OCI-LY7 (cell line): ENCODE measurements around the gene ACKR1. TPM values are rescaled to one million over a fixed set of nuclear protein-coding genes. Genes with fewer than 3 reads are reported as not detected.

ENCODE experiments used
- BruUV-seq: library from RNA; stranded (reverse); fragments of 400-500 nt; replicated peaks from 2 replicates; lab custom pipeline; 2021; lab: Mats Ljungman, UMichigan
- CTCF ChIA-PET: fragments of 300-600 bp; sonication (Branson Sonifier 250); formaldehyde crosslinking; loops from one replicate; lab custom pipeline; 2022; ENCODE audit warnings: antibody characterized with exemption; ENCODE audit not compliant: unreplicated experiment; lab: Charles Lee
- POLR2A ChIA-PET: fragments of 300-600 bp; sonication (Branson Sonifier 250); formaldehyde crosslinking; loops from one replicate; lab custom pipeline; 2022; ENCODE audit warnings: antibody characterized with exemption; lab: Charles Lee
- DNase-seq: peaks from one replicate; pipeline ENCODE4 v3.0.0-alpha.2; 2015; ENCODE audit warnings: low spot score
- H2AFZ ChIP-seq: fragments of 200-600 bp; sonication (generic), shearing (Covaris generic); 2 replicates; pipeline ENCODE4 v1.6.1; 2014; ENCODE audit warnings: mild to moderate bottlenecking, antibody characterized with exemption, low read length, moderate library complexity
- H3K27ac ChIP-seq: fragments of 200-600 bp; sonication (generic); 2 replicates; pipeline ENCODE4 v1.5.1; 2014; ENCODE audit warnings: mixed run types, low read depth, mild to moderate bottlenecking, moderate library complexity, low read length, inconsistent platforms; ENCODE audit not compliant: poor library complexity, severe bottlenecking
- H3K36me3 ChIP-seq: fragments of 200-600 bp; sonication (generic); 2 replicates; pipeline ENCODE4 v1.6.1; 2014; ENCODE audit warnings: mild to moderate bottlenecking, antibody characterized with exemption, low read length, moderate library complexity, mixed read lengths; ENCODE audit not compliant: insufficient read depth
- H3K4me1 ChIP-seq: fragments of 200-600 bp; sonication (generic); 2 replicates; pipeline ENCODE4 v1.5.1; 2014; ENCODE audit warnings: mild to moderate bottlenecking, low read length; ENCODE audit not compliant: insufficient read depth, poor library complexity, severe bottlenecking
- H3K4me2 ChIP-seq: fragments of 200-600 bp; sonication (generic); 2 replicates; pipeline ENCODE4 v1.6.1; 2014; ENCODE audit warnings: mild to moderate bottlenecking, low read length
- H3K4me3 ChIP-seq: fragments of 200-600 bp; sonication (generic); 2 replicates; pipeline ENCODE4 v1.5.1; 2014; ENCODE audit warnings: mild to moderate bottlenecking, low read depth, low read length; ENCODE audit not compliant: poor library complexity, severe bottlenecking
- H3K79me2 ChIP-seq: fragments of 200-600 bp; sonication (generic); 2 replicates; pipeline ENCODE4 v1.6.1; 2016; ENCODE audit warnings: low read depth, mild to moderate bottlenecking, low read length, moderate library complexity, mixed read lengths; ENCODE audit not compliant: insufficient read depth
- H3K9me2 ChIP-seq: fragments of 200-600 bp; sonication (generic); 2 replicates; pipeline ENCODE4 v1.6.1; 2016; ENCODE audit warnings: mild to moderate bottlenecking, low read length, mixed read lengths; ENCODE audit not compliant: insufficient read depth
- H3K9me3 ChIP-seq: fragments of 200-600 bp; sonication (generic); 2 replicates; pipeline ENCODE4 v1.6.1; 2014; ENCODE audit warnings: mild to moderate bottlenecking, mixed run types, low read length, mixed read lengths
- H4K20me1 ChIP-seq: fragments of 200-600 bp; sonication (generic); 2 replicates; pipeline ENCODE4 v1.6.1; 2014; ENCODE audit warnings: mild to moderate bottlenecking, antibody characterized with exemption, low read length, moderate library complexity, mixed read lengths; ENCODE audit not compliant: insufficient read depth
- EZH2phosphoT487 ChIP-seq: fragments of 200-600 bp; sonication (generic); IDR thresholded peaks from 2 replicates; pipeline ENCODE4 v1.6.1; 2018; ENCODE audit warnings: low read depth, borderline replicate concordance, mild to moderate bottlenecking, mixed run types, antibody characterized with exemption, low read length, moderate library complexity, mixed read lengths
- intact Hi-C: fragments of 100-400 bp; cut with micrococcal nuclease; formaldehyde crosslinking; loops from one replicate; pipeline ENCODE4 v1.10.0; 2022; ENCODE audit not compliant: unreplicated experiment
- total RNA-seq, 2 experiments: library from RNA; depleted of rRNA in 1 of 2; stranded (reverse); fragments of >200 nt in 1 of 2; shearing (Covaris generic) in 1 of 2; gene quantifications; 2 replicates each; pipeline ENCODE4 v1.2.3, GENCODE V29; 2014 to 2022
- TF ChIP-seq, protein P1 (sequence below): fragments of 200-600 bp; sonication (generic); conservative IDR thresholded peaks from 2 replicates; pipeline ENCODE4 v1.5.1; 2014; ENCODE audit warnings: mild to moderate bottlenecking, antibody characterized with exemption, low read length, moderate library complexity, mixed read lengths

ACKR1 gene
- total RNA-seq, 2 experiments from 2014 or later: not detected

GRCh38 chr1:159209061-159209460, 4.4 kb downstream of the ACKR1 start:
- H3K4me1 ChIP-seq: no peaks in the 10 kb centered on the region
- no peak for DNase-seq
- H2AFZ ChIP-seq: no peak overlapping the region
- BruUV-seq: no TSS peak
- H3K9me3 ChIP-seq: no peaks in the 10 kb centered on the region
- no peaks in the 10 kb centered on the region for H3K36me3 ChIP-seq
- intact Hi-C loops: no loop called here
- POLR2A ChIA-PET: no interaction called here
- no peak overlapping the region for H3K27ac ChIP-seq
- H3K9me2 ChIP-seq: no peaks in the 10 kb centered on the region
- H3K4me2 ChIP-seq: no peak overlapping the region
- TF ChIP-seq EZH2phosphoT487: no peak
- TF ChIP-seq, protein P1, sequence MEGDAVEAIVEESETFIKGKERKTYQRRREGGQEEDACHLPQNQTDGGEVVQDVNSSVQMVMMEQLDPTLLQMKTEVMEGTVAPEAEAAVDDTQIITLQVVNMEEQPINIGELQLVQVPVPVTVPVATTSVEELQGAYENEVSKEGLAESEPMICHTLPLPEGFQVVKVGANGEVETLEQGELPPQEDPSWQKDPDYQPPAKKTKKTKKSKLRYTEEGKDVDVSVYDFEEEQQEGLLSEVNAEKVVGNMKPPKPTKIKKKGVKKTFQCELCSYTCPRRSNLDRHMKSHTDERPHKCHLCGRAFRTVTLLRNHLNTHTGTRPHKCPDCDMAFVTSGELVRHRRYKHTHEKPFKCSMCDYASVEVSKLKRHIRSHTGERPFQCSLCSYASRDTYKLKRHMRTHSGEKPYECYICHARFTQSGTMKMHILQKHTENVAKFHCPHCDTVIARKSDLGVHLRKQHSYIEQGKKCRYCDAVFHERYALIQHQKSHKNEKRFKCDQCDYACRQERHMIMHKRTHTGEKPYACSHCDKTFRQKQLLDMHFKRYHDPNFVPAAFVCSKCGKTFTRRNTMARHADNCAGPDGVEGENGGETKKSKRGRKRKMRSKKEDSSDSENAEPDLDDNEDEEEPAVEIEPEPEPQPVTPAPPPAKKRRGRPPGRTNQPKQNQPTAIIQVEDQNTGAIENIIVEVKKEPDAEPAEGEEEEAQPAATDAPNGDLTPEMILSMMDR: no peak
- CTCF ChIA-PET: no interaction called here
- H4K20me1 ChIP-seq: no peaks in the 10 kb centered on the region
- H3K4me3 ChIP-seq: no peak overlapping the region
- no peaks in the 10 kb centered on the region for H3K79me2 ChIP-seq

DNA sequence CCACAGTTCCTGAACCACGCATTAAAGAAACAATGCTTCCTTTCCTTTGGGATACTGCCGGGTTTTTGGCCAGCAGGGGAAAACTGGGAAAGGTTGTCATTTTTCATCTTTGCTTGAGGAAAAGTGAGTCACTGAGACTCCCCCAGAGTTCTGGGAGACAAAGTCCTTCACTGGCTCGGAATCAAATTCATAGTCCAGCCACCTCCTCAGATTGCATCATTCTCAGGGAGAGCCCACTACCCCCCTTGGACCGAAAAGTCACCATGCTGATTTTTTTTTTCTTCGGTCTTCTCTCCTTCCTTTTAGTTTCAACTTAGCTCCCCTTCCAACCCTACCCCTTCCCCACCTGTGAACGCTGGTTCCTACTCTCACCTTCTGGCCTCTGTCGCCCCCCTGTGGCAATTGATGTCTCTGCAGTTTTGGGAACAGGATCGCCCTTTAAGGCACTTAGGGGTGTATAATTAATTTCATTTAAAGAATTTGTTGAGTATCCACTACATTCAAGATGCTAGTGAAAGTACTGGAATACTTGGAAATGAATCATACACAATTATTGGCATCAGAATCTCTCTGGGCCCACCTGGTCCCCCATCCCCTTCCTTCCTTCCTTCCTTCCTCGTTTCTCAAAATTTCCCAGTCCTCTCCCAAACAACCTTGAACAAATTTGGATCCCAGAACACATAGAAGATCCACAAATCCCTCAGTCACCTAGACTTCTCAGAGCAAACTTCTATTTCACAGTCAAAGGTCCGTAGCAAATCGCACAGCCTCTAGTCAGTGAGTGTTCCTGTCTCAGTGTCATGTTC, 6.9 kb downstream of the ACKR1 start:
- POLR2A ChIA-PET: no interaction called here
- H3K4me3 ChIP-seq: no peak overlapping the region
- intact Hi-C loops: loop anchor here (1.0 to 2.0 kb wide), 2 partner anchors 50 to 79 kb away; no protein-coding TSS in a partner anchor
- no peaks in the 10 kb centered on the region for H3K4me1 ChIP-seq
- no peak overlapping the region for H3K27ac ChIP-seq
- no peak for TF ChIP-seq EZH2phosphoT487
- TF ChIP-seq, protein P1: peak; percentile 98
- DNase-seq: peak; percentile 45
- no peaks in the 10 kb centered on the region for H4K20me1 ChIP-seq
- no TSS peak for BruUV-seq
- no peak overlapping the region for H3K4me2 ChIP-seq
- H3K36me3 ChIP-seq: no peaks in the 10 kb centered on the region
- CTCF ChIA-PET: no interaction called here
- H2AFZ ChIP-seq: no peak overlapping the region
- H3K9me2 ChIP-seq: no peaks in the 10 kb centered on the region
- H3K9me3 ChIP-seq: no peaks in the 10 kb centered on the region
- H3K79me2 ChIP-seq: no peaks in the 10 kb centered on the region

- BruUV-seq: no TSS peak
- no peak for DNase-seq
- Histone ChIP-seq H2AFZ (no peak overlapping the region), H3K9me3 (no peaks in the 10 kb centered on the region), H3K4me2 (no peak overlapping the region), H3K4me3 (no peak overlapping the region), H3K79me2 (no peaks in the 10 kb centered on the region), H3K4me1 (no peaks in the 10 kb centered on the region), H4K20me1 (no peaks in the 10 kb centered on the region), H3K27ac (no peak overlapping the region), H3K9me2 (no peaks in the 10 kb centered on the region), H3K36me3 (no peaks in the 10 kb centered on the region)
- intact Hi-C loops: no loop called here
- TF ChIP-seq, protein P1: no peak
- no peak for TF ChIP-seq EZH2phosphoT487
- POLR2A ChIA-PET: interaction anchor here (0.6 kb wide), 1 partner anchor 16 kb away, joined by 3 read pairs; no protein-coding TSS in a partner anchor
- CTCF ChIA-PET: no interaction called here
Observed at GRCh38 chr1:159212596-159212995, 7.9 kb downstream of the ACKR1 start.
